ENCODE measurements around the gene CFAP119.

The CFAP119 gene

DNA sequence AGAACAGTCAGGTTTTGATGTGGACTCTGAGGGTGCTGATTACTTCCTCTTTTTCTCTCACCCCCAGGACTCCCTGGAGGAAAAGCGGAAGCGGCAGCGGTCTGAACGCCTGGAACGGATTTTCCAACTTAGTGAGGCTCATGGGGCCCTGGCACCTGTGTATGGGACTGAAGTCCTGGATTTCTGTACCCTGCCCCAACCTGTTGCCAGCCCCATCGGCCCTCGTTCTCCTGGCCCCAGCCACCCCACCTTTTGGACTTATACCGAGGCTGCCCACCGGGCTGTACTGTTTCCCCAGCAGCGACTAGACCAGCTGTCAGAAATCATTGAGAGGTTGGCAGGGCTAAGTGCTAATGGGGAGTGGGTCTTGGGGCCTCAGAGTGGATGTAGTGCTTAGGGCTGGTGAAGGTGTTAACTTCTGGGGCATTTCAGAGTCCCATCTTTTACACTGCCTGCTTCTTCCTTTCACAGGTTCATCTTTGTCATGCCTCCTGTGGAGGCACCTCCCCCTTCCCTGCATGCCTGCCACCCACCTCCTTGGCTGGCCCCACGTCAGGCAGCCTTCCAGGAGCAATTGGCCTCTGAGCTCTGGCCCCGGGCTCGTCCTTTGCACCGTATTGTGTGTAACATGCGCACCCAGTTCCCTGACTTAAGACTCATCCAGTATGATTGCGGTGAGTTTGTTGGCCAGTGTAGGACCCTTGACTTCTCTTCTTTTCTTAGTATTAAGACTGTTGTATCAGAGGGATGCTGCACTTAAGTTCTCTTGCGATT lies 32.8 kb downstream of the CFAP119 start:
- Histone ChIP-seq H3K4me3 (ENCODE audit: low read depth, low read length) (no peak overlapping the region), H3K27me3 (ENCODE audit: control insufficient read depth, insufficient read depth, low read length) (no peaks in the 10 kb centered on the region), H3K9ac (ENCODE audit: low read depth, low read length) (no peak overlapping the region; the same call in 1 of the 2 replicates), H3K4me1 (ENCODE audit: control insufficient read depth, insufficient read depth, low read length) (peaks cover 7% of the 10 kb centered on the region), H3K9me3 (ENCODE audit: control insufficient read depth, insufficient read depth, low read length) (no peaks in the 10 kb centered on the region), H3K36me3 (ENCODE audit: control insufficient read depth, insufficient read depth, low read length) (peaks cover 82% of the 10 kb centered on the region), H3K27ac (ENCODE audit: low read depth, low read length) (no peak overlapping the region)

DNA sequence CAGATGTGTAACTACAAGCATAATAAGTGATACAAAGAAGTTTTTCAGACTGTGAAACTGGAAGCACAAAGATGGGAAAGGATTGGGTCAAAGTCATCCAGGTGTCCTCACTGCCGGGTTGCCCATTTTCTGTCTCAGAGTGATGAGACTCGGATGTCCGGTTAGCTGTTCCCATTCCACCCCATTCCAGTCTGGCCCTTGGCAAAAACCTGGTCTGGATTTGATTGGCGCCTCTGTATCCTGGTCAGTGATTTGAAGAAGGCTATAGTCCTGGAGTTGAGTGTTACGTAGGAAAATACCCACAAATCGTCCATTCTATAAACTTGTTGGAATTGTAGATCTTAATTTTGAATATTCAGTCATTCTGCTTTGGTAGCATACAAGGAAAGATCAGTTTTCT lies 33.5 kb downstream of the CFAP119 start:
- H3K4me3 ChIP-seq (ENCODE audit: low read depth, low read length), result no peak overlapping the region
- no peaks in the 10 kb centered on the region for H3K9me3 ChIP-seq (ENCODE audit: control insufficient read depth, insufficient read depth, low read length)
- no peak overlapping the region for H3K27ac ChIP-seq (ENCODE audit: low read depth, low read length)
- no peak overlapping the region for H3K9ac ChIP-seq (ENCODE audit: low read depth, low read length)
- H3K36me3 ChIP-seq (ENCODE audit: control insufficient read depth, insufficient read depth, low read length), result peaks cover 82% of the 10 kb centered on the region
- H3K4me1 ChIP-seq (ENCODE audit: control insufficient read depth, insufficient read depth, low read length), result peaks cover 7% of the 10 kb centered on the region
- no peaks in the 10 kb centered on the region for H3K27me3 ChIP-seq (ENCODE audit: control insufficient read depth, insufficient read depth, low read length)

DNA sequence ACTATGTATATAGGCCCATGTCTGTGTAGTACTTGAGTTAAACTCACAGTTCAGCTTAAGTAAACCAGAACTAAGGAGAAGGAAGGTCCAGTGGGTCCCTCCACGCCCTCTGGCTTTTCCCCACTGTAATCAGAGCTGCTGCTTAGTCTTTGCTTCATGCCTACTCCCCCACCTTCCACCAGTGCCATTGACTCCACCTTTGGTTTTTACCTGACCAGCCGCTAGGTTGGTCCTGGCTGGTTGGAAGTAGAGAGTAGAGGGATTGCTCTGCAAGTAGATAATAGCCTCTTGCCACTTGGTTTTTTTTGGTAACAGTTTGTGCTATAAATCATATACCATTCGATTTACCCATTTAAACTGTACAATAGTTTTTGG lies 36.5 kb downstream of the CFAP119 start:
- no peak overlapping the region for H3K9ac ChIP-seq (ENCODE audit: low read depth, low read length)
- no peaks in the 10 kb centered on the region for H3K27me3 ChIP-seq (ENCODE audit: control insufficient read depth, insufficient read depth, low read length)
- H3K36me3 ChIP-seq (ENCODE audit: control insufficient read depth, insufficient read depth, low read length), result peaks cover 84% of the 10 kb centered on the region
- peaks cover 7% of the 10 kb centered on the region for H3K4me1 ChIP-seq (ENCODE audit: control insufficient read depth, insufficient read depth, low read length)
- no peak overlapping the region for H3K4me3 ChIP-seq (ENCODE audit: low read depth, low read length)
- no peaks in the 10 kb centered on the region for H3K9me3 ChIP-seq (ENCODE audit: control insufficient read depth, insufficient read depth, low read length)
- no peak overlapping the region for H3K27ac ChIP-seq (ENCODE audit: low read depth, low read length)

DNA sequence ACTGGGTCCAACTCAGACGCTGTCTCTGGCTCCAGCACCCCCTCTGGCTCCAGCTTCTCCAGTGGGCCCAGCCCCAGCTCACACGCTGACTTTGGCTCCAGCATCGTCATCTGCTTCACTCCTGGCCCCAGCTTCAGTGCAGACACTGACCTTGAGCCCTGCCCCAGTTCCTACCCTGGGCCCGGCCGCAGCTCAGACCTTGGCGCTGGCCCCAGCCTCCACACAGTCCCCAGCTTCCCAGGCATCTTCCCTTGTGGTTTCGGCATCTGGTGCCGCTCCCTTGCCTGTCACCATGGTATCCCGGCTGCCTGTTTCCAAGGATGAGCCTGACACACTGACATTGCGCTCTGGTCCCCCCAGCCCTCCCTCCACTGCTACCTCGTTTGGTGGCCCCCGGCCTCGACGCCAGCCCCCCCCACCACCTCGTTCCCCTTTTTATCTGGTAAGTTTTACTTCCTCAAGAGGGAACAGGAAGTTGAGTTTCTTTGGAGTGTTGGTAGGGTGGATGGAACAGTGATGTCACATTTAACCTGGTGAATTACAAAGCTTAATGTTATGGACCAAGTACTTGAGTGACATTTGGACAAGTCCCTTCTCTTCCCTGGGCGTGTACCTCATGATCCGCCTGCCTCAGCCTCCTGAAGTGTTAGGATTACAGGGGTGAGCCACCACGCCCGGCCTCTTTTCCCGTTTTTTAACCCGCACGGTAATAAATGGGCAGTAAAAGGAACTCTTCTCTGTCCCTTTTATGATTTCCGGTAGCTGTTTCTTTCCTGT lies 37.0 kb downstream of the CFAP119 start:
- Histone ChIP-seq H3K9ac (ENCODE audit: low read depth, low read length) (no peak overlapping the region), H3K36me3 (ENCODE audit: control insufficient read depth, insufficient read depth, low read length) (peaks cover 84% of the 10 kb centered on the region), H3K4me3 (ENCODE audit: low read depth, low read length) (no peak overlapping the region), H3K27me3 (ENCODE audit: control insufficient read depth, insufficient read depth, low read length) (no peaks in the 10 kb centered on the region), H3K27ac (ENCODE audit: low read depth, low read length) (no peak overlapping the region), H3K9me3 (ENCODE audit: control insufficient read depth, insufficient read depth, low read length) (no peaks in the 10 kb centered on the region), H3K4me1 (ENCODE audit: control insufficient read depth, insufficient read depth, low read length) (peaks cover 7% of the 10 kb centered on the region)

DNA sequence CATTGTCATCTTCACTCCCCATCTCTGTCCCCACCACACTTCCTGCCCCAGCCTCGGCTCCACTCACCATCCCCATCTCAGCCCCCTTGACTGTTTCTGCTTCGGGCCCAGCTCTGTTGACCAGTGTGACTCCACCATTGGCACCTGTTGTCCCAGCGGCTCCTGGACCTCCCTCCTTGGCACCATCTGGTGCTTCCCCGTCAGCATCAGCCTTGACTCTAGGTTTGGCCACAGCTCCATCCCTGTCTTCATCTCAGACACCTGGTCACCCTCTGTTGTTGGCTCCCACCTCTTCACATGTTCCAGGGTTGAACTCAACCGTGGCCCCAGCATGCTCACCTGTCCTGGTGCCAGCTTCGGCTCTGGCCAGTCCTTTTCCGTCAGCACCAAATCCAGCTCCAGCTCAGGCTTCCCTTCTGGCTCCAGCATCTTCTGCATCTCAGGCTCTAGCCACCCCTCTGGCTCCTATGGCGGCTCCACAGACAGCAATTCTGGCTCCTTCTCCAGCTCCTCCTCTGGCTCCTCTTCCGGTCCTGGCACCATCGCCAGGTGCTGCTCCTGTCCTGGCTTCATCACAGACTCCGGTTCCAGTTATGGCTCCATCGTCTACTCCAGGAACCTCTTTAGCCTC lies 38.0 kb downstream of the CFAP119 start:
- no peaks in the 10 kb centered on the region for H3K9me3 ChIP-seq (ENCODE audit: control insufficient read depth, insufficient read depth, low read length)
- peaks cover 7% of the 10 kb centered on the region for H3K4me1 ChIP-seq (ENCODE audit: control insufficient read depth, insufficient read depth, low read length)
- H3K27ac ChIP-seq (ENCODE audit: low read depth, low read length), result no peak overlapping the region
- H3K27me3 ChIP-seq (ENCODE audit: control insufficient read depth, insufficient read depth, low read length), result no peaks in the 10 kb centered on the region
- no peak overlapping the region for H3K4me3 ChIP-seq (ENCODE audit: low read depth, low read length)
- peaks cover 80% of the 10 kb centered on the region for H3K36me3 ChIP-seq (ENCODE audit: control insufficient read depth, insufficient read depth, low read length)
- no peak overlapping the region for H3K9ac ChIP-seq (ENCODE audit: low read depth, low read length)

DNA sequence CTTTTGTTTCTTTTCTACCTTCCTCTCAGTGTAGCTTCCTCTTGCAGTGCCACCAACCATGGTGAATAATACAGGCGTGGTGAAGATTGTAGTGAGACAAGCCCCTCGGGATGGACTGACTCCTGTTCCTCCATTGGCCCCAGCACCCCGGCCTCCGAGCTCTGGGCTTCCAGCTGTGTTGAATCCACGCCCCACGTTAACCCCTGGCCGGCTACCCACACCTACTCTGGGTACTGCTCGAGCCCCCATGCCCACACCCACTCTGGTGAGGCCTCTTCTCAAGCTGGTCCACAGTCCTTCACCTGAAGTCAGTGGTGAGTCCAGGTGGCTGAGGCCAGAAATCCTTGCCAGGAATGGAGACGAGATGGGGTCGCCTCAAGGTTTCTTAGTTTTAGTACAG lies 38.9 kb downstream of the CFAP119 start:
- H3K36me3 ChIP-seq (ENCODE audit: control insufficient read depth, insufficient read depth, low read length), result peaks cover 80% of the 10 kb centered on the region
- no peak overlapping the region for H3K4me3 ChIP-seq (ENCODE audit: low read depth, low read length)
- no peak overlapping the region for H3K27ac ChIP-seq (ENCODE audit: low read depth, low read length)
- no peaks in the 10 kb centered on the region for H3K27me3 ChIP-seq (ENCODE audit: control insufficient read depth, insufficient read depth, low read length)
- no peaks in the 10 kb centered on the region for H3K9me3 ChIP-seq (ENCODE audit: control insufficient read depth, insufficient read depth, low read length)
- H3K4me1 ChIP-seq (ENCODE audit: control insufficient read depth, insufficient read depth, low read length), result peaks cover 1% of the 10 kb centered on the region; the same call in 1 of the 2 replicates
- H3K9ac ChIP-seq (ENCODE audit: low read depth, low read length), result no peak overlapping the region

DNA sequence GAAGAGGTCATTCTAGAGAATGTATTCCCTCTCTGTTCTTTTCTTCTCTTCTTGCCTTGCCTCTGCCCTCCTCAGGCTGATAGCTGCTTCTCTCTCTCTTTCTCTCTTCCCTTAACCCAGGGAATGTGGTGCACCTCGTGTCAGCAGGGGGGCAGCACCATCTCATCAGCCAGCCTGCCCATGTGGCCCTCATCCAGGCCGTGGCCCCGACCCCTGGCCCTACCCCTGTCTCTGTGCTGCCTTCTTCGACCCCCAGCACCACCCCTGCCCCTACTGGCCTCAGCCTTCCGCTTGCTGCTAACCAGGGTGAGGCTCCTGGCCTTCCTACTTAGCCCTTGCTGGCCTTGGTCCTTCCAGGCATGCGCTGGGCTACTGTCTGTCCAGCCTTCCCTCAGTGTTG lies 39.4 kb downstream of the CFAP119 start:
- no peak overlapping the region for H3K27ac ChIP-seq (ENCODE audit: low read depth, low read length)
- peaks cover 84% of the 10 kb centered on the region for H3K36me3 ChIP-seq (ENCODE audit: control insufficient read depth, insufficient read depth, low read length)
- H3K9ac ChIP-seq (ENCODE audit: low read depth, low read length), result no peak overlapping the region
- no peaks in the 10 kb centered on the region for H3K9me3 ChIP-seq (ENCODE audit: control insufficient read depth, insufficient read depth, low read length)
- no peaks in the 10 kb centered on the region for H3K27me3 ChIP-seq (ENCODE audit: control insufficient read depth, insufficient read depth, low read length)
- H3K4me1 ChIP-seq (ENCODE audit: control insufficient read depth, insufficient read depth, low read length), result no peaks in the 10 kb centered on the region
- H3K4me3 ChIP-seq (ENCODE audit: low read depth, low read length), result no peak overlapping the region

DNA sequence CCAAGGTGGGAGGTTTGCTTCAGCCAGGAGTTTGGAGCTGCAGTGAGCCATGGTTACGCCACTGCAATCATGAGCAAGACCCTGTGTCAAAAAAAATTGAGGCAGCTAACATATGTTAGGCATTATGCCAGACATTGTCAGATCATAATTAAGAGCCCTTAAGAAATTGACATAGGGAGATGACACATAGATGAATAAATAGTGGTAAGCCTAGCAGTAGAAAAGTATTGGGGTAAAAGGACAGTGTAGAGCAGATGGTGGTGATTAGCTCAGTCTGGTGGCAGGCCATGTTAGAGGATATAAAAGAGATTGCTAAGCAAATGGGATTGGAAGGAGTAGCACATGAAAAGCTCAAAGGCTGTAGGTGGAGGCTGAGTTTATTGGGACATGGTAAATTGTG lies 40.3 kb downstream of the CFAP119 start:
- Histone ChIP-seq H3K27me3 (ENCODE audit: control insufficient read depth, insufficient read depth, low read length) (no peaks in the 10 kb centered on the region), H3K27ac (ENCODE audit: low read depth, low read length) (no peak overlapping the region), H3K9me3 (ENCODE audit: control insufficient read depth, insufficient read depth, low read length) (no peaks in the 10 kb centered on the region), H3K4me3 (ENCODE audit: low read depth, low read length) (no peak overlapping the region), H3K4me1 (ENCODE audit: control insufficient read depth, insufficient read depth, low read length) (no peaks in the 10 kb centered on the region), H3K36me3 (ENCODE audit: control insufficient read depth, insufficient read depth, low read length) (peaks cover 92% of the 10 kb centered on the region), H3K9ac (ENCODE audit: low read depth, low read length) (no peak overlapping the region)

DNA sequence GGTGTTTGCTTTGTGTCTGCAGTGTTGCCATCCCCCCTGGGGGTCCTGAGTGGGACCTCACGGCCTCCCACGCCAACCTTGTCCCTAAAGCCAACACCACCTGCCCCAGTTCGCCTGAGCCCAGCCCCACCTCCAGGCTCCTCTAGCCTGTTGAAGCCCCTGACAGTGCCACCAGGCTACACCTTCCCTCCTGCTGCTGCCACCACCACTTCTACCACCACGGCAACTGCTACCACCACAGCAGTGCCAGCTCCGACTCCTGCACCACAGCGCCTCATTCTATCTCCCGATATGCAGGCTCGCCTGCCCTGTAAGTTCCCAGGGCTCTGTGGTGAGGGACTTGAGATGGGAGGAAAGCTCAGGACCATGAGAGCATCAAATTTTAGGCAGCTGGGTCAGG lies 40.7 kb downstream of the CFAP119 start:
- Histone ChIP-seq H3K9me3 (ENCODE audit: control insufficient read depth, insufficient read depth, low read length) (no peaks in the 10 kb centered on the region), H3K36me3 (ENCODE audit: control insufficient read depth, insufficient read depth, low read length) (peaks cover 93% of the 10 kb centered on the region), H3K27me3 (ENCODE audit: control insufficient read depth, insufficient read depth, low read length) (no peaks in the 10 kb centered on the region), H3K27ac (ENCODE audit: low read depth, low read length) (no peak overlapping the region), H3K4me1 (ENCODE audit: control insufficient read depth, insufficient read depth, low read length) (no peaks in the 10 kb centered on the region), H3K9ac (ENCODE audit: low read depth, low read length) (no peak overlapping the region), H3K4me3 (ENCODE audit: low read depth, low read length) (no peak overlapping the region)

DNA sequence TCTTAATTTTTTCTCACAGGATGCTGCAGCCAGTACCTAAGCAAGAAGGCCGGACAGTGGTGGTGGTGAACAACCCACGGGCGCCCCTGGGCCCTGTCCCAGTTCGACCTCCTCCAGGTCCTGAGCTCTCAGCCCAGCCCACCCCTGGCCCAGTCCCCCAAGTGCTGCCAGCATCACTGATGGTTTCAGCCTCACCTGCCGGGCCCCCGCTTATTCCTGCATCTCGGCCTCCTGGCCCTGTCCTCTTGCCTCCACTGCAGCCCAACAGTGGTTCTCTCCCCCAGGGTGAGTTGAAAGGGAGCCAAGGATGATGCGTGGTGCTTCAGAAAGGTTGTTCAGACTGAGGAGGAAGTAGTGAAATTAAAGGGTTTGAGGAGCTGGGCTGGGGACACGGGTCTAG lies 41.2 kb downstream of the CFAP119 start:
- Histone ChIP-seq H3K4me3 (ENCODE audit: low read depth, low read length) (no peak overlapping the region), H3K4me1 (ENCODE audit: control insufficient read depth, insufficient read depth, low read length) (no peaks in the 10 kb centered on the region), H3K27me3 (ENCODE audit: control insufficient read depth, insufficient read depth, low read length) (no peaks in the 10 kb centered on the region), H3K36me3 (ENCODE audit: control insufficient read depth, insufficient read depth, low read length) (peaks cover 93% of the 10 kb centered on the region), H3K9ac (ENCODE audit: low read depth, low read length) (no peak overlapping the region), H3K9me3 (ENCODE audit: control insufficient read depth, insufficient read depth, low read length) (no peaks in the 10 kb centered on the region), H3K27ac (ENCODE audit: low read depth, low read length) (no peak overlapping the region)

DNA sequence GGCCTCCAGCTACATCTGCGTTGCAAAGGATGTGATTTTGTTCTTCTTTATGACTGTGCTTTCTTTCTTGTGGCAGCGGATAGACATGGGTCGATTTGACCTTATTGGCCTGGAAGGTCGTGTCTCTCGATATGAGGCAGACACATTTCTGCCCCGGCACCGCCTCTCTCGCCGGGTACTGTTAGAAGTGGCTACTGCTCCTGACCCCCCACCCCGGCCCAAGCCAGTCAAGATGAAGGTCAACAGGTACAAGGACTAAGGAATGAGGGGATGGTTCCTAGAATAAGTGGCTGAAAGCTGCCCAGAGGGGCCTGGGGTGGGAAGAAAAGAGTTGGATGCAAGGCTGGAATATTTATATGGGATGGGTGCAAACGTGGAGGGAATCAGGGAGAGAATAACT lies 41.8 kb downstream of the CFAP119 start:
- Histone ChIP-seq H3K36me3 (ENCODE audit: control insufficient read depth, insufficient read depth, low read length) (peaks cover 93% of the 10 kb centered on the region), H3K9ac (ENCODE audit: low read depth, low read length) (no peak overlapping the region), H3K4me1 (ENCODE audit: control insufficient read depth, insufficient read depth, low read length) (no peaks in the 10 kb centered on the region), H3K4me3 (ENCODE audit: low read depth, low read length) (no peak overlapping the region), H3K9me3 (ENCODE audit: control insufficient read depth, insufficient read depth, low read length) (no peaks in the 10 kb centered on the region), H3K27me3 (ENCODE audit: control insufficient read depth, insufficient read depth, low read length) (no peaks in the 10 kb centered on the region), H3K27ac (ENCODE audit: low read depth, low read length) (no peak overlapping the region)

All from HUES48 (cell line).